IPS DF 6.9 (cell line): ENCODE data around the gene PRAME.

ENCODE experiments used
- DNase-seq: peaks from one replicate; pipeline ENCODE4 v3.0.0-alpha.2; 2013; ENCODE audit warnings: low read depth, low spot score
- H3K27ac ChIP-seq: one replicate; pipeline ENCODE4 v1.5.1; 2013; ENCODE audit warnings: low read length, control low read depth
- H3K27me3 ChIP-seq: 2 replicates; pipeline ENCODE4 v1.6.1; 2013; ENCODE audit warnings: mild to moderate bottlenecking, low read length; ENCODE audit not compliant: control insufficient read depth, insufficient read depth
- H3K36me3 ChIP-seq: 2 replicates; pipeline ENCODE4 v1.6.1; 2013; ENCODE audit warnings: low read length; ENCODE audit not compliant: control insufficient read depth, insufficient read depth
- H3K4me1 ChIP-seq: 2 replicates; pipeline ENCODE4 v1.6.1; 2013; ENCODE audit warnings: low read length; ENCODE audit not compliant: control insufficient read depth, insufficient read depth
- H3K4me3 ChIP-seq: 2 replicates; pipeline ENCODE4 v1.5.1; 2013; ENCODE audit warnings: mild to moderate bottlenecking, low read length
- H3K9me3 ChIP-seq: 2 replicates; pipeline ENCODE4 v1.6.1; 2013; ENCODE audit warnings: low read length, inconsistent platforms; ENCODE audit not compliant: control insufficient read depth, insufficient read depth
- WGBS: extraction: QIAGEN DNeasy Blood & Tissue Kit; methylation state at CpG from one replicate; pipeline ENCODE4 v1.1.7; 2013; ENCODE audit warnings: mixed read lengths, missing lambda C conversion rate; ENCODE audit not compliant: insufficient read length, insufficient coverage; 5-methylcytosine and 5-hydroxymethylcytosine counted together

The PRAME gene

GRCh38 chr22:22550789-22551434 lies 8.2 kb downstream of the PRAME start:
- Histone ChIP-seq H3K36me3 (no peaks in the 10 kb centered on the region), H3K9me3 (no peaks in the 10 kb centered on the region), H3K4me1 (no peaks in the 10 kb centered on the region), H3K27me3 (peaks cover 6% of the 10 kb centered on the region), H3K4me3 (no peak overlapping the region), H3K27ac (no peak overlapping the region)
- DNase-seq = no peak
- WGBS = no CpG with 5 or more reads among the region's 8 CpGs

DNA sequence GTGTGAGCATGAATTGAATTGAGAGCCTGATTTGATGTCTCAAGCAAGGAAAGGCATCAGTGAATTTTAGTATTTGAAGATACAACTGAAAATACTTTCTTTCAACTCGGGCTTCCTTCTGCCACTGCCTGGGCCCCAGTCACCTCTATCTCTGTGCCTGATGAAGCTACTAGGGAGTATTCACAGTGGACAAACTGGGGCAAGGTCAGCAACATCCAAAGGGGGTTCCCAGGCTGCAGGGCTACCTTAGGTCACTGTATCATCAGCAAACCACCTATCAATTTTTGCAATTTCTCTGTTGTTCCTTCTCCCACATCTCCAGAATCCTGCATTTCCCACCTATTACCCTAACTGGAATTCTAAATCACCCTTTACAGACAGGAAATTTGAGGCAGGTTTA lies 10.2 kb downstream of the PRAME start:
- Histone ChIP-seq H3K4me3 (no peak overlapping the region), H3K9me3 (no peaks in the 10 kb centered on the region), H3K4me1 (no peaks in the 10 kb centered on the region), H3K27me3 (peaks cover 6% of the 10 kb centered on the region), H3K36me3 (no peaks in the 10 kb centered on the region), H3K27ac (no peak overlapping the region)
- DNase-seq = no peak
- no CpG with 5 or more reads among the region's 1 CpG for WGBS

DNA sequence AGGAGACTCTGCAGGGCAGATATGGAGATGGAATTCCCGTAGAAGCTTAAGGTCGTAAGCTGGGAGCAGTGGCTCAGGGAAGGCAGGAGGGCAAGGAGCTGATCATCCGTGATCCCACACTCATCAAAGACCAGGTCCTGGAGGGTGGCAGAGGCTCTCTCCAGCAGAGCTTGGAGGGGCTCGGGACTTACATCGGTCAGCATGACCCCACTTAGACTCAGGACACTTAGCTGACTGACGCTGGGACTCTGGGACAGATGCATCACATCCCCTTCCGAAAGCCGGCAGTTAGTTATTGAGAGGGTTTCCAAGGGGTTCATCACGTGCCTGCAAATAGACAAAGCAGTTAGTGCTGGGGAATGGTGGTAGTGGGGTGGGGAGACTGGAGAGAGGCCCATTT lies 10.7 kb downstream of the PRAME start:
- no CpG with 5 or more reads among the region's 9 CpGs for whole genome bisulfite sequencing
- no peaks in the 10 kb centered on the region for H3K4me1 ChIP-seq
- no peak overlapping the region for H3K27ac ChIP-seq
- peaks cover 6% of the 10 kb centered on the region for H3K27me3 ChIP-seq
- no peaks in the 10 kb centered on the region for H3K36me3 ChIP-seq
- no peak overlapping the region for H3K4me3 ChIP-seq
- no peak for DNase-seq
- no peaks in the 10 kb centered on the region for H3K9me3 ChIP-seq

GRCh38 chr22:22547692-22548300 lies 11.3 kb downstream of the PRAME start:
- Histone ChIP-seq H3K27ac (no peak overlapping the region), H3K9me3 (no peaks in the 10 kb centered on the region), H3K4me1 (no peaks in the 10 kb centered on the region), H3K27me3 (peaks cover 6% of the 10 kb centered on the region), H3K4me3 (no peak overlapping the region), H3K36me3 (no peaks in the 10 kb centered on the region)
- DNase-seq = no peak
- WGBS = no CpG with 5 or more reads among the region's 3 CpGs

DNA sequence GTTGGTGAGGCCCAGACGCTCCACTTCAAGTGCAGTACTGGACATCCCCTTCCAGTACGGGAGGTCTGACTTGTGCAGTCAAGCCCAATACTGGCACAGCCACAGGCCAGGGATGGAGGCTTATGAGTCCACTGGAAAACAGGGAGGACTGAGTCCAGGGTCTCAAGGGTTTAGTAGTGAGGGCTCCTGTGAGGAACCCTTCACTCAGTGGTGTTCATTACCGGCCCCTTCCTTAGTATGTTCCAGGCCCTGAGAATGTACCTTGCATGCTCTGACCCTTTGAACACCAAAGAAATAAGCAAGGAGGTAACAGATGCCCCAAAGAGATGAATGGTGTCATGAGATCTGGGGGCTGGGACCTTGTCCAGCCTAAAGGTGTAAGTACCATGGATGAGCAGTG lies 11.8 kb downstream of the PRAME start:
- Histone ChIP-seq H3K27ac (no peak overlapping the region), H3K9me3 (no peaks in the 10 kb centered on the region), H3K4me3 (no peak overlapping the region), H3K4me1 (no peaks in the 10 kb centered on the region), H3K27me3 (peaks cover 6% of the 10 kb centered on the region), H3K36me3 (no peaks in the 10 kb centered on the region)
- no CpG with 5 or more reads among the region's 3 CpGs for WGBS
- DNase-seq = no peak

DNA sequence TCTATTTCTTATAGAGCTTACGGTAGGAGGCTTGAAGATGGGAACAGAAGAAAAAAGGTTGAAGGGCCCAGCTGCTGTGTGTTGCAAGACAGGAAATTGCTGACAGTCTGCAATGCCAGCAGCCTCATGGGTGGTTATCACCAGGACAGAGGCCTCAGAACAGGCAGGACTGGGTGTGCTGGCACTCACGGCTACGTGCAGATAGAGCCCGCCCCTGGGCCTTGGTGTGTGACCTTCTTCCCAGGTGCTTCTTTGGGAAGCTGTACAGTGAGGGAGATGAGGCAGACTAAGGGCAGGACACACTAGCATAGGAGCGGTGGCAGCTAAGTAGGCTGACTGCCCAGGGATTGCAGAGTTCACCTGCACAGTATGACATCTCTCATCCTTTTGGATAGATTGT lies 12.6 kb downstream of the PRAME start:
- Histone ChIP-seq H3K4me3 (no peak overlapping the region), H3K36me3 (no peaks in the 10 kb centered on the region), H3K27ac (no peak overlapping the region), H3K4me1 (no peaks in the 10 kb centered on the region), H3K27me3 (peaks cover 8% of the 10 kb centered on the region), H3K9me3 (no peaks in the 10 kb centered on the region; the same call in 1 of the 2 replicates)
- no CpG with 5 or more reads among the region's 5 CpGs for WGBS
- no peak for DNase-seq

GRCh38 chr22:22545084-22545483 lies 14.0 kb downstream of the PRAME start:
- Histone ChIP-seq H3K27me3 (peaks cover 6% of the 10 kb centered on the region), H3K27ac (no peak overlapping the region), H3K4me1 (no peaks in the 10 kb centered on the region), H3K36me3 (no peaks in the 10 kb centered on the region), H3K9me3 (no peaks in the 10 kb centered on the region; the same call in 1 of the 2 replicates), H3K4me3 (no peak overlapping the region)
- WGBS = no CpG with 5 or more reads among the region's 2 CpGs
- no peak for DNase-seq

- Histone ChIP-seq H3K27me3 (peaks cover 3% of the 10 kb centered on the region; the same call in 1 of the 2 replicates), H3K36me3 (no peaks in the 10 kb centered on the region), H3K4me1 (no peaks in the 10 kb centered on the region), H3K9me3 (no peaks in the 10 kb centered on the region; the same call in 1 of the 2 replicates), H3K4me3 (no peak overlapping the region), H3K27ac (no peak overlapping the region)
- no CpG with 5 or more reads among the region's 7 CpGs for WGBS
- no peak for DNase-seq
Measured at GRCh38 chr22:22538226-22538989, 20.7 kb downstream of the PRAME start.

- no peaks in the 10 kb centered on the region for H3K4me1 ChIP-seq
- peaks cover 3% of the 10 kb centered on the region; the same call in 1 of the 2 replicates for H3K27me3 ChIP-seq
- H3K4me3 ChIP-seq = no peak overlapping the region
- DNase-seq = no peak
- H3K36me3 ChIP-seq = no peaks in the 10 kb centered on the region
- H3K9me3 ChIP-seq = no peaks in the 10 kb centered on the region; the same call in 1 of the 2 replicates
- no peak overlapping the region for H3K27ac ChIP-seq
- WGBS = no CpG with 5 or more reads among the region's 1 CpG
Measured at GRCh38 chr22:22536916-22537315, 22.1 kb downstream of the PRAME start.

DNA sequence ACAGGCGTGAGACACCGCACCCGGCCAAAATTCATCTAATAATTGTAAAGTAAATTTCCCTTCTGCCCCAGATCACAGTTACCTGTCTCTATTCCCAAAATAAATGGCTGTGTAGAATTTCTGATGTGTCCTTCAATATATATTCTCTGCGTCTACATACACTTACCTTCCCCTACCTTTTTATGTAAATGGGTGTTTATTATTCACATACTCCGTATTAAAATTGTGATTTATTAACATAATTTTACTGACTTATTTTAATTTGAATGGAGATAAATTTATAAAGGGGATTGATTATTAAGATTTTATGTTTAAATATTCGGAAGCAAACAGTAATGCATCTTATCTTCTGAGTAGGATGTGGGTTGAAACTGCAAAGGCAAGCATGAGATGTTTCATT lies 22.6 kb downstream of the PRAME start:
- H3K9me3 ChIP-seq = no peaks in the 10 kb centered on the region
- H3K4me1 ChIP-seq = no peaks in the 10 kb centered on the region
- no peak overlapping the region for H3K27ac ChIP-seq
- H3K36me3 ChIP-seq = no peaks in the 10 kb centered on the region
- no peak overlapping the region for H3K4me3 ChIP-seq
- 100% methylated on average over 1 of the region's 6 CpGs for WGBS
- peaks cover 3% of the 10 kb centered on the region; the same call in 1 of the 2 replicates for H3K27me3 ChIP-seq
- DNase-seq = no peak
